Tibial nerve (tissue), 4 donors: ENCODE data around the gene ELK1.

ENCODE experiments used
- CTCF ChIP-seq, 5 experiments: fragments of 200-600 bp in 3 of 5; fragments of 450-650 bp in 2 of 5; sonication (generic) in 3 of 5; IDR thresholded peaks; one replicate each; pipeline ENCODE4 v1.5.1; 2016 to 2019; ENCODE audit warnings: antibody characterized with exemption in 5 of 5, mild to moderate bottlenecking in 3 of 5, moderate library complexity in 2 of 5
- EP300 ChIP-seq, 2 donors: sonication (generic); formaldehyde crosslinking; IDR thresholded peaks; one replicate each; pipeline ENCODE4 v1.6.1; 2017; ENCODE audit warnings: antibody characterized with exemption in 2 of 2, mild to moderate bottlenecking in 1 of 2

- TF ChIP-seq CTCF (IDR thresholded peaks at IDR 0.05) (no peak), EP300 (IDR thresholded peaks at IDR 0.05) (no peak)
Observed at GRCh38 chrX:47658301-47658683, 7.9 kb upstream of the ELK1 start.
